ENCODE measurements around the gene CACHD1.
"Not testable (repeated sequence)": the region's sequence is repeated elsewhere in the genome, so short reads cannot be mapped to it uniquely, and the experiment has no call there.

CACHD1 gene

DNA sequence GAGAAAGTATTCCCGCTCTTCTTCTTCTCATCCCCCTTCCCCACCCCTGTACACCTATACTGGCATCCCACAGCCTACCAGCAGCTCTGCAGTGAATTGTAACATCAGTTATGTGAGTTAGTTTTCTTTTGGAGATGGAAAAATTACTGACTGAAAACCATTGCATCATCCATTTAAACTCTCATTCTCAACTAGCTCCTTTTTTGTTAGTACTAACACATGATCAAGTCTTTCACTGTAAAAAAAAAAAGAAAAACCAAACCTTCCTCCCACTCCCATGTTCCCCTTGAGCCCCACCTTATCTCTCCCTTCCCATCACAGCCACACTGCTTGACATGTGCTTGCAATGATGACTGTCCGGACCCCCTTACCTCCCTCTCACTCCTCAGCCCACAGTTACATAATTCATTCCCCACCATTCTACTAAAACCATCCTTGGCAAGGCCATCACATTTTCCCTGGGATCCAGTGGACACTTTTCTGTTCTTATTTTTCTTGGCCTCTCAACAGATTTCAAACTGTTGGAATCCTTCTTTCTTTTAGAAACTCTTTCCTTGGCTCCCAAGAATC is 251.7 kb downstream of the CACHD1 start:
- H3K36me3 ChIP-seq (ENCODE audit: control insufficient read depth in 2 of 2, insufficient read depth in 2 of 2, low read length in 2 of 2), result no peaks in the 10 kb centered on the region
- no peaks in the 10 kb centered on the region for H3K27me3 ChIP-seq (ENCODE audit: control insufficient read depth in 1 of 2, insufficient read depth in 2 of 2, low read length in 2 of 2)
- H3K4me3 ChIP-seq (ENCODE audit: low read length in 2 of 2), result no peak overlapping the region
- no peaks in the 10 kb centered on the region for H3K9me3 ChIP-seq (ENCODE audit: control insufficient read depth in 2 of 2, low read length in 2 of 2)
- H3K27ac ChIP-seq (ENCODE audit: low read length), result peak overlapping the region; percentile 6
- H3K9ac ChIP-seq (ENCODE audit: low read length in 2 of 2), result no peak overlapping the region
- H3K4me1 ChIP-seq (ENCODE audit: control insufficient read depth, insufficient read depth, low read length), result no peaks in the 10 kb centered on the region

DNA sequence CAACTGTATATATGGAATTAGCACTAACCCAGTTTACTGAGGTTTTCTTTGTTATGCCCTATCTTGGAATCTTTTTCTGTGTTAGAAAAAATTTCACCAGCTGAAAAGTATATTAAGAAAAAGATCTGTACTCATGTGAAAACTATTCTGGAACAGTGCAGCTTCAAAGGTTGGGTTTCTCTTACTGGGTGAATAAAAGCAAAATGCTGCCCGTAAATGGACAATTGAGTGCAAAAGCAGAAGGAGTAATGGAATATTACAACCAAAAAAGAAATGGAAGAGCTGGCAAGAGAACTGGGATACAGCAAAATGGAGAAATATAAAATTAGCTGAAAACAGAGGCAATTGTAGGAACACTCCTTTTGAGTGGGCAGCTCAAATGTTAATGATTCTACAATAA is 257.9 kb downstream of the CACHD1 start:
- Histone ChIP-seq H3K9ac (ENCODE audit: low read length in 2 of 2) (no peak overlapping the region), H3K4me1 (ENCODE audit: control insufficient read depth, insufficient read depth, low read length) (no peaks in the 10 kb centered on the region), H3K27ac (ENCODE audit: low read length) (no peak overlapping the region)

DNA sequence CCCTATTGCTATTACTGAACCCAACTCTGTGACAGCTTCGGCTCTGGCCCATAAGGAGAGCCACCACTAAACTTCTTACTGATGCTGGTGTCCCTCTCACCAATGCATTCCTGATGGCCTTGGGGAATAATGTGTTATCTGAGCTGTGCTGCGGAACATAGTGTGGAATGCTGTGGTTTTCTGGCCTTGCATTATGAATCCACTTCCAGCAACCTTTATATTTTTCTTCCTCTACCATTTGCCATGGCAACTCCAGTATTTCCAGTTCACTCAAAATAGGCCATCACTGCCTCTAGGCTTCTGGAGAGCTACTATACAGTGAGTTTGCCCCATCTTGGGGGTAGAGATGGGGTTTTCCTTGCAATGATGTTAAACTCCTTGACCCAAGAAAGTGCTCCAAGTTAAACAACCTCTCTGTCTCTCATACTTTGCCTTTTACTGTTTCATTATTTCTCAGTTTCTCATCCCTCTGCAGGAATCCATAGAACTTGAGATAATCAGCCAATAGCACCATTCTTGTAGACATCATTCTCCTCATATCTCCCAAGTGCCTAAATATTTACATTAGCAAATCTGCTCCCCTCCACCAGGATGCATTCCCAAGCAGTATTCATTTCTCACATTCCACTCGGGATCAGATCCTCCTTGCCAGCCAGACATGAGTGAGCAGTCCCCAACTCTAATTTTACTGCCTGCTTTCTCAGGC is 263.8 kb downstream of the CACHD1 start:
- H3K27ac ChIP-seq (ENCODE audit: low read length), result no peak overlapping the region
- no peaks in the 10 kb centered on the region for H3K36me3 ChIP-seq (ENCODE audit: control insufficient read depth in 2 of 2, insufficient read depth in 2 of 2, low read length in 2 of 2)
- no peak overlapping the region for H3K9ac ChIP-seq (ENCODE audit: low read length in 2 of 2)
- H3K27me3 ChIP-seq (ENCODE audit: control insufficient read depth in 1 of 2, insufficient read depth in 2 of 2, low read length in 2 of 2), result no peaks in the 10 kb centered on the region
- no peak overlapping the region for H3K4me3 ChIP-seq (ENCODE audit: low read length in 2 of 2)
- H3K4me1 ChIP-seq (ENCODE audit: control insufficient read depth, insufficient read depth, low read length), result no peaks in the 10 kb centered on the region
- H3K9me3 ChIP-seq (ENCODE audit: control insufficient read depth in 2 of 2, low read length in 2 of 2), result peaks cover 0 to 2% of the 10 kb centered on the region in 2 donors

More for the DNA sequence above, 257.9 kb downstream of the CACHD1 start:
- Histone ChIP-seq H3K4me3 (ENCODE audit: low read length in 2 of 2) (no peak overlapping the region), H3K9me3 (ENCODE audit: control insufficient read depth in 2 of 2, low read length in 2 of 2) (no peaks in the 10 kb centered on the region), H3K27me3 (ENCODE audit: control insufficient read depth in 1 of 2, insufficient read depth in 2 of 2, low read length in 2 of 2) (no peaks in the 10 kb centered on the region), H3K36me3 (ENCODE audit: control insufficient read depth in 2 of 2, insufficient read depth in 2 of 2, low read length in 2 of 2) (no peaks in the 10 kb centered on the region)

DNA sequence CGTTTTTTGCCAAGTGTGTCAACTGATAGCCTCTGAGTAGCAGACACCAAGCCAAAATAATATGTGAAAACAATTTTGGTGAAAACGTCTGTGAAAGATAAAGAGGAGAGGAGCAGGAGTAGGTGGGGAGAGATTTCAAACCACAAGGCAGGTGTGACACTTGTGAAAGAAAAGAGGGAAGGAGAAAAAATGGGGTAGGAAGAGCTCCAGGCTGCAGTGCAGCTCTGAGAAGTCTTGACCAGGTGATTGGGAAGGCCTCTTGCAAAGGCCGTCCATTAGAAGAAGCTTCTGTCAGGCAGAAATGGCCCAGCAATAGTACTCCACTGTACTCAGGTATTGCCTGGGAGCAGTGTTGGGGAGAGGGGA is 264.3 kb downstream of the CACHD1 start:
- no peak overlapping the region for H3K4me3 ChIP-seq (ENCODE audit: low read length in 2 of 2)

DNA sequence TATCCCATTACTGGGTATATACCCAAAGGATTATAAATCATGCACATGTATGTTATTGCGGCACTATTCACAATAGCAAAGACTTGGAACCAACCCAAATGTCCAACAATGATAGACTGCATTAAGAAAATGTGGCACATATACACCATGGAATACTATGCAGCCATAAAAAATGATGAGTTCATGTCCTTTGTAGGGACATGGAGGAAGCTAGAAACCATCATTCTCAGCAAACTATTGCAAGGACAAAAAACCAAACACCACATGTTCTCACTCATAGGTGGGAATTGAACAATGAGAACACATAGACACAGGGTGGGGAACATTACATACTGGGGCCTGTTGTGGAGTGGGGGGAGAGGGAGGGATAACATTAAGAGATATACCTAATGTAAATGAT is 270.8 kb downstream of the CACHD1 start:
- not testable (repeated sequence) for H3K4me1 ChIP-seq (ENCODE audit: control insufficient read depth, insufficient read depth, low read length); H3K36me3 ChIP-seq (ENCODE audit: control insufficient read depth in 2 of 2, insufficient read depth in 2 of 2, low read length in 2 of 2); H3K9me3 ChIP-seq (ENCODE audit: control insufficient read depth in 2 of 2, low read length in 2 of 2); H3K9ac ChIP-seq (ENCODE audit: low read length in 2 of 2); H3K4me3 ChIP-seq (ENCODE audit: low read length in 2 of 2); H3K27ac ChIP-seq (ENCODE audit: low read length); H3K27me3 ChIP-seq (ENCODE audit: control insufficient read depth in 1 of 2, insufficient read depth in 2 of 2, low read length in 2 of 2)

More for the DNA sequence above, 264.3 kb downstream of the CACHD1 start:
- Histone ChIP-seq H3K36me3 (ENCODE audit: control insufficient read depth in 2 of 2, insufficient read depth in 2 of 2, low read length in 2 of 2) (no peaks in the 10 kb centered on the region), H3K9me3 (ENCODE audit: control insufficient read depth in 2 of 2, low read length in 2 of 2) (peaks cover 0 to 2% of the 10 kb centered on the region in 2 donors), H3K9ac (ENCODE audit: low read length in 2 of 2) (no peak overlapping the region), H3K27ac (ENCODE audit: low read length) (no peak overlapping the region), H3K4me1 (ENCODE audit: control insufficient read depth, insufficient read depth, low read length) (no peaks in the 10 kb centered on the region), H3K27me3 (ENCODE audit: control insufficient read depth in 1 of 2, insufficient read depth in 2 of 2, low read length in 2 of 2) (no peaks in the 10 kb centered on the region)

Measured in stomach smooth muscle (tissue), 2 donors.